HepG2 (cell line): Measurements from ENCODE around the gene TCERG1L. TPM values are rescaled to one million over a fixed set of nuclear protein-coding genes. Genes with fewer than 3 reads are reported as not detected.

Experiments
- EEA1 ChIP-seq: sonication (generic); formaldehyde crosslinking; IDR thresholded peaks from 2 replicates; pipeline ENCODE4 v1.5.1; 2020; ENCODE audit warnings: mild to moderate bottlenecking, missing genetic modification reagents, borderline replicate concordance
- FLYWCH1 ChIP-seq: sonication (generic); formaldehyde crosslinking; IDR thresholded peaks from 2 replicates; pipeline ENCODE4 v1.8.1; 2023; ENCODE audit warnings: mild to moderate bottlenecking, missing genetic modification reagents
- IRF9 ChIP-seq: sonication (generic); formaldehyde crosslinking; IDR thresholded peaks from 2 replicates; pipeline ENCODE4 v1.8.0; 2022; ENCODE audit warnings: missing genetic modification reagents, mild to moderate bottlenecking, borderline replicate concordance
- KDM6A ChIP-seq: IDR thresholded peaks from 2 replicates; pipeline ENCODE4 v1.6.1; 2016; ENCODE audit warnings: low read depth
- RFXANK ChIP-seq: IDR thresholded peaks from 2 replicates; pipeline ENCODE4 v1.6.1; 2016
- STAT6 ChIP-seq: sonication (generic); formaldehyde crosslinking; IDR thresholded peaks from 2 replicates; pipeline ENCODE4 v1.4.0; 2020; ENCODE audit warnings: missing genetic modification reagents, mild to moderate bottlenecking, borderline replicate concordance
- TFE3 ChIP-seq: IDR thresholded peaks from 2 replicates; pipeline ENCODE4 v1.6.1; 2016
- THAP9 ChIP-seq: sonication (generic); formaldehyde crosslinking; IDR thresholded peaks from 2 replicates; pipeline ENCODE4; 2020; ENCODE audit warnings: missing genetic modification reagents, mild to moderate bottlenecking, borderline replicate concordance
- YY1 ChIP-seq: IDR thresholded peaks from 2 replicates; pipeline ENCODE4 v1.6.1; 2011; ENCODE audit warnings: low read length, low read depth, moderate library complexity, mild to moderate bottlenecking; ENCODE audit not compliant: insufficient read depth, insufficient replicate concordance
- ZNF296 ChIP-seq: sonication (generic); formaldehyde crosslinking; conservative IDR thresholded peaks from 2 replicates; pipeline ENCODE4 v1.5.0; 2020; ENCODE audit warnings: mild to moderate bottlenecking, missing genetic modification reagents
- ZNF333 ChIP-seq: sonication (generic); formaldehyde crosslinking; IDR thresholded peaks from 2 replicates; pipeline ENCODE4 v1.4.0; 2020; ENCODE audit warnings: mild to moderate bottlenecking, missing genetic modification reagents, borderline replicate concordance
- ZNF589 ChIP-seq: sonication (generic); formaldehyde crosslinking; conservative IDR thresholded peaks from 2 replicates; pipeline ENCODE4 v1.8.0; 2022; ENCODE audit warnings: mild to moderate bottlenecking, moderate library complexity, missing genetic modification reagents
- polyA plus RNA-seq, 8 experiments: library from polyadenylated mRNA; depleted of rRNA in 3 of 8; stranded (reverse) in 7 of 8; unstranded in 1 of 8; fragments of >200 nt; fragmentation: Illumina TruSeq in 4 of 8; extraction: Trizol in 4 of 8; gene quantifications; 2 replicates each; pipeline versions ENCODE4 v1.2.1 to v1.2.3, GENCODE V29; 2011 to 2016; ENCODE audit warnings: low read depth in 4 of 8, missing spikeins in 1 of 8, mixed read lengths in 1 of 8; ENCODE audit not compliant: insufficient read depth in 1 of 8
- total RNA-seq, 5 experiments: library from RNA; depleted of rRNA; stranded (reverse); fragments of >200 nt; fragmentation: Illumina TruSeq; extraction: Trizol; gene quantifications; 2 replicates each; pipeline ENCODE4 v1.2.3, GENCODE V29; 2016; ENCODE audit warnings: low read depth in 1 of 5

TCERG1L gene
- total and polyA plus RNA-seq, 2 of the 13 experiments (the other 11 are each of a cell fraction or from before 2014, with no cell fraction given) = not detected

- no peak for TF ChIP-seq THAP9 (CRISPR knock-in tag)
- no peak for TF ChIP-seq TFE3
- TF ChIP-seq KDM6A (CRISPR knock-in tag) = no peak
- no peak for TF ChIP-seq IRF9
- TF ChIP-seq ZNF589 (CRISPR knock-in tag) = no peak
- TF ChIP-seq RFXANK (CRISPR knock-in tag) = no peak
- no peak for TF ChIP-seq ZNF296 (CRISPR knock-in tag)
- no peak for TF ChIP-seq EEA1 (CRISPR knock-in tag)
- no peak for TF ChIP-seq ZNF333 (CRISPR knock-in tag)
- no peak for TF ChIP-seq FLYWCH1 (CRISPR knock-in tag)
- no peak for TF ChIP-seq YY1
- TF ChIP-seq STAT6 (CRISPR knock-in tag) = no peak
Measured at GRCh38 chr10:131215776-131216175, 95.7 kb downstream of the TCERG1L start (continued).
